ENCODE results near the gene ICA1.
"Not testable (repeated sequence)": the region's sequence is repeated elsewhere in the genome, so short reads cannot be mapped to it uniquely, and the experiment has no call there.

ICA1 gene

GRCh38 chr7:8260871-8261694 lies 884 bp downstream of the ICA1 start:
- DNase-seq (ENCODE audit: low read depth) = no peak

- no peak for DNase-seq (ENCODE audit: low read depth)
These were observed 2.3 kb downstream of the ICA1 start for GRCh38 chr7:8259586-8260222.

DNA sequence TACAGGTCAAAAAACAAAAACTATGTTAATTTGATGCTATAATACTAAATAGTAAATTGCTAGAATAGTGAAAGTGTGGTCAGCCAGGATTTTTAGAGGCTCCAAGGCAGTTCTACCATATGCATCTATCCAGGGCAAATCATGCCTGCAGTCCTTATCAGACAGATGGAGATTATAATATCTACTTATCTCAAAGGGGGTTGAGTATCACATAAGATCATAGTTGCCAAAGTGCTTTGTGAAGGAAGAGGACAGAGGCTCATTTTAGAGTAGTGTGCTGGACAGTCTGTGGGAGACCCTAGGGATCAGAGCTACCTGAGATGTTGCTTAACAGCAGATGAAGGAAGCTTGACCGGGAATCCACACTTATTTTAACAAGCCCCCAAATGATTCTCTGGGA lies 3.2 kb downstream of the ICA1 start:
- no peak for DNase-seq (ENCODE audit: low read depth)

- DNase-seq (ENCODE audit: low read depth) = no peak
These were observed 3.8 kb downstream of the ICA1 start for GRCh38 chr7:8258166-8258565.

- no peak for DNase-seq (ENCODE audit: low read depth)
These were observed 6.0 kb downstream of the ICA1 start for GRCh38 chr7:8255680-8256655.

GRCh38 chr7:8254667-8255066 lies 7.3 kb downstream of the ICA1 start:
- DNase-seq (ENCODE audit: low read depth) = no peak

DNA sequence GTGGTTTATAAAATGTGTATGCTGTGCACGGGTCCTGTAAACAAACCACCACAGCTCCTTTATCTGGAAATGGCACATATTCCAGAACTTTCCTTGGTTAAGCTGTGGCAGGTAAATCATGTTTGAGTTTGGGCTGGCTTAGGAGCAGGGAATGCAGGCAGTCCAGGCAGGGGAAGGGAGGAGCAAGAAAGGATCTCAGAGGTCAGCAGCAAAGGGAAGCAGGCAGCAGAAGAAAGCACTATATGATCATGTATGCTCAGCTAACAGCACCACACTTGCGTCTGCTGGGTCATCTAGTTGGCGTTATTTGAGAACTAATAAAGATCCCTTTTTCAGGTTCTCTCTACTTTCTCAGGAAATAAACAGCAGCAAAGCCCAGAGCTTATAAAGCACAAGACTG lies 7.8 kb downstream of the ICA1 start:
- no peak for DNase-seq (ENCODE audit: low read depth)

DNA sequence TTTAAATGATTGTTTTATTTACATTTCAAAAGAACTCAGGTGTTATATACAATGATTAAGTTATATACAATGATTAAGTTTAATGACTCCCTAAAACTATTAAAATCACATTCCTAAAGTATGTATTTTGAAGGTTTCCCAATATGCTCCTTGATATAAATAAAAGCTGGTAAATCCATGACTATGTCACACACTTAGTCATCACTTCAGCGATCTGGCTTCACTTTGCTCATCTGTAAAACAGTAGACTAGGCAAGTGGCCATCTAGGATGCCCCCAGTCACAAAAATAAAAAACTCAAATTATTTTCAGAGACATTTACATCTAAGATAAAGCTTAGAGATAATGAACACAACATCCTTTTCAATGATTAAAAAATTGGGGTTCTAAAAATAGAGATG lies 10.8 kb downstream of the ICA1 start:
- DNase-seq (ENCODE audit: low read depth) = no peak

DNA sequence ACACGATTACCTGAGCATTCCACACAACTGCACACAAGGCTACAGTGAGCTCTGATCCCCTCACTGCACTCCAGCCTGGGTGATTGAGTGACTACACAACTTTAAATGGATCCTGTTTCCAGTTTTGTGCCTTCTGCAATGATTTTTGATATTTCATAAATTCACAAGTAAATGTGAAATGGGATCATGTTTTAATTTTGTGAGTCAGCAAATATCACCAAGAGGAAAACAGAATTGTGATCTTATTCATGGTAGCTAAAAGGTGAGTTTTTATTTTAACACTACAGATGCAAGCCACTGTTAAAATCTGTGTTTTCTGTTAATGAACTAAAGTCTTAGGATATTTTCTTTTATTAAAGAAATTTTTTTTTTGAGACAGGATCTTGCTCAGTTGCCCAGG lies 11.4 kb downstream of the ICA1 start:
- DNase-seq (ENCODE audit: low read depth) = no peak

GRCh38 chr7:8249121-8249520 lies 12.8 kb downstream of the ICA1 start:
- no peak for DNase-seq (ENCODE audit: low read depth)

- no peak for DNase-seq (ENCODE audit: low read depth)
These were observed 15.9 kb downstream of the ICA1 start for GRCh38 chr7:8246020-8246419.

DNA sequence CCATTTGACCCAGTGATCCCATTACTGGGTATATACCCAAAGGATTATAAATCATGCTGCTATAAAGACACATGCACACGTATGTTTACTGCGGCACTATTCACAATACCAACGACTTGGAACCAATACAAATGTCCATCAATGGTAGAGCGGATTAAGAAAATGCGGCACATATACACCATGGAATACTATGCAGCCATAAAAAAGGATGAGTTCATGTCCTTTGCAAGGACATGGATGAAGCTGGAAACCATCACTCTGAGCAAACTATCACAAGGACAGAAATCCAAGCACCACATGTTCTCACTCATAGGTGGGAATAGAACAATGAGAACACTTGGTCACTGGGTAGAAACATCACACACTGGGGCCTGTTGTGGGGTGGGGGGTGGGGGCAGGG lies 16.9 kb downstream of the ICA1 start:
- DNase-seq (ENCODE audit: low read depth) = not testable (repeated sequence)

DNA sequence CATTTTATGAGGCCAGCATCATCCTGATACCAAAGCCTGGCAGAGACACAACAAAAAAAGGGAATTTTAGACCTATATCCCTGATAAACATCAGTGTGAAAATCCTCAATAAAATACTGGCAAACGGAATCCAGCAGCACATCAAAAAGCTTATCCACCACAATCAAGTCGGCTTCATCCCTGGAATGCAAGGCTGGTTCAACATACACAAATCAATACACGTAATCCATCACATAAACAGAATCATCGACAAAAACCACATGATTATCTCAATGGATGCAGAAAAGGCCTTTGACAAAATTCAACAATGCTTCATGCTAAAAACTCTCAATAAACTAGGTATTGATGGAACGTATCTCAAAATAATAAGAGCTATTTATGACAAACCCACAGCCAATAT lies 18.9 kb downstream of the ICA1 start:
- not testable (repeated sequence) for DNase-seq (ENCODE audit: low read depth)

GRCh38 chr7:8239702-8240362 lies 22.1 kb downstream of the ICA1 start:
- DNase-seq (ENCODE audit: low read depth) = not testable (repeated sequence)

GRCh38 chr7:8236780-8237407 lies 25.1 kb downstream of the ICA1 start:
- DNase-seq (ENCODE audit: low read depth) = no peak

DNA sequence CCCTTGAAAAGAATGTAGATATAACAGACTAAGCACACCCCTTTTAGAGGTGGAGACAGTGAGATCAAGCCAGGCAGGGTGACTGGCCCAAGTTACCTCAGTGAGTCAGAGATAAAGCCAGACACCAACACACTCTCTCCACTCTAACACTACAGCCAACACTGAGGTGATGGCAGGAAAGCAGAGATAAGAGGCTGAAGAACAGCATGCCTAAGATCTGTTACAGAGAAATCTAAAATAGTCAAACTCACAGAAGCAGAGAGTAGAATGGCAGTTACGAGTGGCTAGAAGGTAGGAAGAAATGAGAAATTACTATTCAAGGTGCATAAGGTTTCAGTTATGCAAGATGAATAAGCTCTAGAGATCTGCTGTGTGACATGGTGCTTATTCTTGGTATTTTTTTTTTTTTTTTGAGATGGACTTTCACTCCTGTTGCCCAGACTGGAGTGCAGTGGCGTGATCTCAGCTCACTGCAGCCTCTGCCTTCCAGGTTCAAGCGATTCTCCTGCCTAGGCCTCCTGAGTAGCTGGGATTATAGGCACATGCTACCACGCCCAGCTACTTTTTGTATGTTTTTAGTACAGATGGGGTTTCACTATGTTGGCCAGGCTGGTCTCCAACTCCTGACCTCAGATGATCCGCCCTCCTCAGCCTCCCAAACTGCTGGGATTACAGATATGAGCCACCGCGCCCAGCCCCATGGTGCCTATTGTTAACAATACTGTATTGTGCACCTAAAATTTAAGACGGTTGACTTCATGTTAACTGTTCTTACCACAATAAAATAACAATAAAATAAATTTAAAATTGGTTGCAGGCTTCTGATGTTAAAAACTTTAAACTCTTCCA lies 28.7 kb downstream of the ICA1 start:
- no peak for DNase-seq (ENCODE audit: low read depth)

DNA sequence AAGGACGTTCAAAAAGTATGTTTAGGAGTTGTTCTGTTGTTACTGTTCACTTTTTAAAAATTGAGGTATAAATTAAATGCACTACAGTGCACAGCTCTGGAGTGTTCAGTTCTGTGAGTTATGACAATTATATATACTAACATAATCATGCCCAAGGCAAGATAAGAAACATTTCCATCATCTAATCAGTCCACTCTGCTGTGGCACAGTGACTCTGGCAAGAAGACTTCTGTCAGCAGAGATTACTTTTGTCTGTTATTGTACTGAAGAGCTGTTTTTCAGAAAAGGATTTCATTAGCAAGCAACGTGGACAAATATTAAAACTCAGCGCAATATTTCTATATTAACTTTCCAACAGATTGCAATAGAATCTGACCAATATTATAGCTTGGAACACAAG lies 32.0 kb downstream of the ICA1 start:
- no peak for DNase-seq (ENCODE audit: low read depth)

- DNase-seq (ENCODE audit: low read depth) = no peak
These were observed 32.9 kb downstream of the ICA1 start for GRCh38 chr7:8228766-8229674.

- DNase-seq (ENCODE audit: low read depth) = no peak
These were observed 33.9 kb downstream of the ICA1 start for GRCh38 chr7:8228068-8228467.

GRCh38 chr7:8227261-8227660 lies 34.7 kb downstream of the ICA1 start:
- DNase-seq (ENCODE audit: low read depth) = no peak
